Limb (tissue), 2 donors: ENCODE data around the gene GOPC.
"Not testable (repeated sequence)": the region's sequence is repeated elsewhere in the genome, so short reads cannot be mapped to it uniquely, and the experiment has no call there.

Experiments used
- DNase-seq, 2 donors: peaks; one replicate each; pipeline ENCODE4 v3.0.0-alpha.2; 2016; ENCODE audit errors: extremely low spot score in 2 of 2

Gene GOPC

GRCh38 chr6:117517995-117518394 lies 84.3 kb downstream of the GOPC start:
- DNase-seq, result not testable (repeated sequence)

GRCh38 chr6:117515326-117515725 lies 87.0 kb downstream of the GOPC start:
- DNase-seq, result no peak

GRCh38 chr6:117514655-117515054 lies 87.7 kb downstream of the GOPC start:
- no peak for DNase-seq

GRCh38 chr6:117513778-117514365 lies 88.4 kb downstream of the GOPC start:
- DNase-seq, result no peak

- no peak for DNase-seq
These were observed 89.2 kb downstream of the GOPC start for GRCh38 chr6:117512987-117513573.

- no peak for DNase-seq
These were observed 90.1 kb downstream of the GOPC start for GRCh38 chr6:117512056-117512828.
